GOT3 (cell line): Measurements from ENCODE around the gene TMCC2.
"Not testable (repeated sequence)": the region's sequence is repeated elsewhere in the genome, so short reads cannot be mapped to it uniquely, and the experiment has no call there.

ENCODE experiments used
- DNase-seq: peaks from one replicate; lab custom pipeline; 2025; ENCODE audit warnings: mixed read lengths; lab: John Stamatoyannopoulos, UW

The TMCC2 gene

GRCh38 chr1:205280666-205281395, 53.1 kb downstream of the TMCC2 start:
- not testable (repeated sequence) for DNase-seq

- DNase-seq: no peak
Measured at GRCh38 chr1:205283270-205284147, 55.8 kb downstream of the TMCC2 start.

DNA sequence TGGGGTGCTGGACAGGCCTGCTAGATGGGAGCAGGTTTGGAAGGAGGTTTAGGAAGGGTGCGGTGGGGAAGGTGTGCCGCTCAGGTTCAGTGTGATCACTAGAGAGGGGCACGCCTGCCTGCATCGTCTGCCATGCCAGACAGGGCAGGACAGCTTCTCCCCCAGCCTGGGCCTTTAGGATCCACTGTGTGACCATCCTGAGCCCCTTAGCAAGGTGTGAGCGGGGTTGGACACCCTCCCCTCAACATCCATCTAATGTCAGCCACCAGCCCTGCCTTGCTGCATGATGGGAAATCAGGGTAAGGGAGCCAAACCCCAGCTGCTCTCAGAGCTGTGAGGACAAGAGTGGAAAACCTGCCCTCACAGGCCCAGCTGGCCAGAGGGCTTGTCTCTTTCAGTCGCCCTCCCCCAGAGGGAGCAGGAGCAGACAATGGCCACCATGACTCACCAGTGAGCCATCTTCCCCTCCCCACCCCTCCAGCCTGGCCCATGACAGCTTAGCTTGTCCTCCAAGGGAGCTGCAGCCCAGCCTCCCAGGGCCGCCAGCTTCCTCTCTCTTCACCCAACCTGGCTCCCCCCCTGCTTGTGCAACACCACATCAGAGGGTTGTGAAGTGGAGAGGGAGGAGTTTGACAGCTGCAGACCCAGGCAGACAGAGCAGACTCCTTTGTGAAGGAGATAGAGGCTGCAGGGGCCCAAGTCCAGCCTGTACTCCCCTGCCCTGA, 56.8 kb downstream of the TMCC2 start:
- peak; percentile 81 for DNase-seq

DNA sequence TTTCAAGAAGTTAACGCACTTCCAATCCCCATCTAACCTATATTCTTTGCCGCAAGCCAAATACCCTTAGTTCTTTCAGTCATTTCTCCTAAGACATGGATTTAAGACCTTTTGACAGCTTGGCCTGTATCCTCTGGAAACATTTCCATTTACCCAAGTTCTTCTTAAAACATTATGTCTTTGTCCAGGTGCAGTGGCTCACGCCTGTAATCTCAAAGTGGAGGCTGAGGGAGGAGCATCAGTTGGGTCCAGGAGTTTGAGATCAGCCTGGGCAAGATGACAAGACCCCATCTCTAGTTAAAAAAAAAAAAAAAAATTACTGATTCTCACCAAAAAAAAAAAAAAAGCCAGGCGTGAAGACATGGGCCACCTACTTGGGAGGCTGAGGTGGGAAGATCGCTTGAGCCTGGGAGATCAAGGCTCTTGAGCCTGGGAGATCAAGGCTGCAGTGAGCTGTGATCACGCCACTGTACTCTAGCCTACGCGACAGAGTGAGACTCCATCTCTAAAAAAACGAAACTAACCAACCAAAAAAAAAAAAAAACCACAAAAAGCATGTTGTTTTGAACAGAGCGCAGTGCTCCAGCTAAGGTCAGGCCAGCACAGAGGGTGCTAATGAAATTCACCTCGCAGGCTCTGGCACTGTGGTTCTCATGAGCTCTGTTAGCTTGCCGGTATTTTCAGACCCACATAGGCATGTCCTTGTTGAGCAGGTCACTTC, 57.8 kb downstream of the TMCC2 start:
- no peak for DNase-seq

GRCh38 chr1:205286335-205286950, 58.7 kb downstream of the TMCC2 start:
- no peak for DNase-seq

DNA sequence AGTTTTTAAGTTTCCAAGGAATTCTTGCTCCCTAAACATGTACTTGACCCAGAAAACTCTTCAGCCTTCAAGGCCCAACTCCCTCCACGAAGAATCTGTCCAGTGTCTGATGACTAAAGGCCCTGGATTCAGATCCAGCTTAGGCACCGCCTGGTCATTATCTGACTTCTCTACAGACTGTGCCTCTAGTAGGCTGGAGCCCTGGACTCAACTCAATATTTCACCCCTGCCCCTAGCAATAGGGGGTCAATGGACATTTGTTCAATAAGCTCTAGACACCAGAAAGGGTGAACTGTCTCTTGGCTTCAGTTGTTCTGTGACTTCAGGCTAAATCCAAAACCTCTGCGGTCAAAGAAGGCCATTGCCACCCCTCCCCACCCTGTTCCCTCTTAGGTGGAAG, 59.3 kb downstream of the TMCC2 start:
- no peak for DNase-seq

DNA sequence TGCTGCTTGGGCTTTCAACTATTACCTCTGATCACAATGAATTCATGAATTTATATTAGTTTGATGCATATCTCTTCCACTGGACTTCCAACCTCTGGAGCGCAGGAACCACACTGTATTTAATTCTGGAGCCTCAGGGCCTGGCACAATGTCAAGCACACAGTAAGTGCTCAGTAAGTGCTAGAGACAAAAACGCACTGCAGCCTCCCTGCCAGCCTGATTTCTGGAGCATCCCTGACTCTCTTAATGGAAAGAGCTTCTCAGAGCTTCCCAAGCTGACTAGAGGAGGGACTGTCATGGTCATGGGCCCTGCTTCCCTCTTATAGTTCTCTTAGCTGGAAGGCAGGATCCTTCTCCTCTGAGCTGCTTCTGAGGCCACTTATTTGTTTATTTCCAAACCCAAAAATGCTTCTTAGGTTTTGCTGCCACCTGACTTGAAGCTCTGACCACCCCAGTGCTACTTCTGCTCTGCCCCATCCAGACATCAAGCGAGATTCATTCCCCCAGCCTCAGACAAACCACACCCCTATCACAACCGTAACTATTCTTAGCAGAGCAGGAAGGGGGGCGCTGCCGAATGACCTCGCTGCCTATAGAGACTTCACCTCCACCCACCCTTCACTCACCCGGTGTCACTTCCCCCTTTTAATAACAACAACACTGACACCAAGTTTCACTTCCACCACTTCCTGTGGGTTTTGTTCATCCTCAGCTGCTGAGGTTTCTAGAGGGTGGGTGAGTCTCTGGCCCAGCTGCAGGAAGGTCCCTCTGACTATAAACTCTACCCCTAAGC, 60.2 kb downstream of the TMCC2 start:
- DNase-seq: no peak

DNA sequence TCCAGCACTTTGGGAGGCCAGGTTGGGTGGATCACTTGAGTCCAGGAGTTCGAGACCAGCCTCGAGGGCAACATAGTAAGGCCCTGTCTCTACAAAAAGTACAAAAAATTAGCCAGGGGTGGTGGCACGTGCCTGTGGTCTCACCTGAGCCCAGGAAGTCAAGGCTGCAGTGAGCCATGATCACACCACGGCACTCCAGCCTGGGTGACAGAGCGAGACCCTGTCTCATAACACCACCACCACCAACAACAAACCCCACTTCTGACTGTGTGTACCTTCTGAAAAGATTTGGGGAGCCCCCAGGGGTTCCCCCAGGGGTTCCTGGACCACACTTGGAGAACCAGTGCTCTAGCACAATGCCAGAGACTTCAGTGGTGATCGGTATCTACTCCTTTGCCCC, 63.9 kb downstream of the TMCC2 start:
- no peak for DNase-seq

- no peak for DNase-seq
Measured at GRCh38 chr1:205293350-205294074, 65.8 kb downstream of the TMCC2 start.

DNA sequence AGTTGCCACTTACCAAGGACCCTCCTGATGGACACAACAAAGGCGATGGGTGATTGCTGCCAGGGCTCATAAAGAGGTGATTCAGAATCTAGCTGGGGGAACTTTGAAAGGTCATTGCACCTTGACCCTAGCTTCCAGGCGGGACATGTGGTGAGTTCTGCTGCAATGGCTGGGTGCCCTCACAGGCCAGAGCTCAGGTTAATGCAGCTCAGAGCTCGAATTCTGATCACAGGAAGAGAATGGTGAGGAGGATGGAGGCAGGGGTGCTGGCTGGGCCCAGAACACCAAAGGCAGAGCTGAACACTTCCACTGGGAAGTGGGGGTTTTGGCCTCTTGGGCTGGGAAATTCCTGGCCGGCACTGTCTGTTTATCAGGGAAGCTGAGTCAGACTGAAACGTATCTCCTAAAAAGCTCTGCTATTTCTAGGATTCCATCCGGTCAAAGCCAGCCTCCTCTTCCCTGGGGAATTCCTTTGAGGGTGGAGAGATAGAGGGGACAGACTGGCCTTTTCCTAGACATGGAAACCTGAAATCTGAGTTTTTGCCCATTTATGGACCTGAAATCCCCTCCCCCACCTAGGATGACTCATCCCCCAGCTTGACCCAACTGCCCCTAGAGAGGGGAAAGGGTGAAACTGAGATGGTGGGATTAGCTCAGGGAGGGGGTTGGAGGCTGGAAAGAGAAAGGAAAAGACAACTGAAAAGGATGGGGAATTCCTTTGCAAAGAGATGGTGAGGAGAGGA, 66.6 kb downstream of the TMCC2 start:
- peak; percentile 22 for DNase-seq

GRCh38 chr1:205294934-205295333, 67.2 kb downstream of the TMCC2 start:
- DNase-seq: no peak

GRCh38 chr1:205296154-205296553, 68.4 kb downstream of the TMCC2 start:
- DNase-seq: no peak

- not testable (repeated sequence) for DNase-seq
Measured at GRCh38 chr1:205297546-205298177, 69.9 kb downstream of the TMCC2 start.

- DNase-seq: peak; percentile 37
Measured at GRCh38 chr1:205298191-205298994, 70.6 kb downstream of the TMCC2 start.

GRCh38 chr1:205300149-205300548, 72.4 kb downstream of the TMCC2 start:
- no peak for DNase-seq

GRCh38 chr1:205301205-205301821, 73.6 kb downstream of the TMCC2 start:
- DNase-seq: no peak

DNA sequence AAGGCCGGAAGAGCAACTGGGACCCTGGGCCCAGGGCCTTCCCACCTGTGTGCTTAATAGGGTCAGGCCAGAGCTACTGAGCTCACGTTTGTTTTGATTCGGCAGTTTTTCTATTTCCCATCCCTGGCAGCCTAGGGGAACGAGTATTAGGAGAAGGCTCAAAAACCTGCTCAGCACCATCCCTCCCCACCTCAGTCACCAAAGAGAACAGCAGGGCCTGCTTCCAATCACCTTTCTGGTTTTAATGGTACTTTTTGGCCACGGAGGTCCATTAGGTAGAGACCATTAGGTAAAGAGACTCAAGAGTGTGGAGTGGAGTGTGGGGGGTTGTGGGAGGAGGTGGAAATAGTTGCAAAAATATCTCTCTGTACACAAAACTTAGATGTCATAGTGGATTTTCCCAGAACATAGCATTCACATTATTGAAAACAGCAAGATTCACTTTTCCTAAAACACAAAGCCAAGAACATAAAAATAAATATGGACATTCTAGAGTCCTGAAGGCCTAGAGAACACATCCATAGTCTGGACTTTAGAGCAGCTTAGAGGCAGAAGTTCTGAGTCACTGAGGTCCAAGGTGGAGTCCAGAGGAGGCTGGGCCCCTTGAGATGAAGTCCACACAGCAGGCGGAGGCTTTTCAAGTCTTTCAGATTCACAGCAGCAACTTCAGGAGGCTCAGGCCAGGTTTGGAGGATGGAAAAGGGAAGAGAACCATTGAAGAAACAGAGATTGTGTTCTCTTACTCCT, 74.3 kb downstream of the TMCC2 start:
- DNase-seq: no peak
